Measurements from ENCODE around the gene ANKRD13D. TPM values are rescaled to one million over a fixed set of nuclear protein-coding genes. Genes with fewer than 3 reads are reported as not detected.

ANKRD13D gene
- total RNA-seq, 1 experiment from 2014 or later: 79.6 TPM

- no TSS peak for BruUV-seq (replicated peaks)
- Histone ChIP-seq H3K4me1 (replicated peaks; ENCODE audit: insufficient read depth) (no peaks in the 10 kb centered on the region), H2AFZ (no peak overlapping the region), H3F3A (ENCODE audit: insufficient read depth, low read depth) (peaks cover 9% of the 10 kb centered on the region; the same call in 1 of the 2 replicates), H3K4me3 (no peak overlapping the region), H3K9me3 (ENCODE audit: insufficient read depth, low read depth) (no peaks in the 10 kb centered on the region), H3K79me2 (ENCODE audit: low read depth) (peaks cover 64% of the 10 kb centered on the region), H3K4me2 (no peak overlapping the region), H3K27ac (no peak overlapping the region), H3K9me2 (ENCODE audit: insufficient read depth) (no peaks in the 10 kb centered on the region), H3K27me3 (ENCODE audit: insufficient read depth, low read depth) (no peaks in the 10 kb centered on the region), H3K36me3 (ENCODE audit: low read depth) (peaks cover 8% of the 10 kb centered on the region; the same call in 1 of the 2 replicates), H4K20me1 (ENCODE audit: insufficient read depth) (peaks cover 62% of the 10 kb centered on the region)
- intact Hi-C loops (cut with micrococcal nuclease; ENCODE audit: unreplicated experiment): no loop called here
- DNase-seq: no peak
- ChIA-PET CTCF (no interaction called here), POLR2A (ENCODE audit: unreplicated experiment) (no interaction called here)
- TF ChIP-seq EZH2 (IDR thresholded peaks at IDR 0.05; ENCODE audit: low read depth): no peak
- no peak for TF ChIP-seq CTCF (conservative IDR thresholded peaks at IDR 0.05)
These were observed 13.3 kb upstream of the ANKRD13D start for GRCh38 chr11:67275606-67276409.

GRCh38 chr11:67276781-67277230 lies 12.3 kb upstream of the ANKRD13D start:
- CTCF ChIA-PET: no interaction called here
- BruUV-seq (replicated peaks): no TSS peak
- intact Hi-C loops (cut with micrococcal nuclease; ENCODE audit: unreplicated experiment): no loop called here
- H3K36me3 ChIP-seq (ENCODE audit: low read depth): peaks cover 8% of the 10 kb centered on the region; the same call in 1 of the 2 replicates
- POLR2A ChIA-PET (ENCODE audit: unreplicated experiment): no interaction called here
- no peak overlapping the region for H3K27ac ChIP-seq
- no peaks in the 10 kb centered on the region for H3K4me1 ChIP-seq (replicated peaks; ENCODE audit: insufficient read depth)
- peaks cover 5% of the 10 kb centered on the region; the same call in 1 of the 2 replicates for H3F3A ChIP-seq (ENCODE audit: insufficient read depth, low read depth)
- no peak overlapping the region for H2AFZ ChIP-seq
- no peaks in the 10 kb centered on the region for H3K9me3 ChIP-seq (ENCODE audit: insufficient read depth, low read depth)
- H3K4me2 ChIP-seq: no peak overlapping the region
- H3K4me3 ChIP-seq: no peak overlapping the region
- H3K79me2 ChIP-seq (ENCODE audit: low read depth): peaks cover 54% of the 10 kb centered on the region
- peaks cover 52% of the 10 kb centered on the region for H4K20me1 ChIP-seq (ENCODE audit: insufficient read depth)
- no peak for DNase-seq
- no peak for TF ChIP-seq EZH2 (IDR thresholded peaks at IDR 0.05; ENCODE audit: low read depth)
- TF ChIP-seq CTCF (conservative IDR thresholded peaks at IDR 0.05): no peak
- no peaks in the 10 kb centered on the region for H3K9me2 ChIP-seq (ENCODE audit: insufficient read depth)
- H3K27me3 ChIP-seq (ENCODE audit: insufficient read depth, low read depth): no peaks in the 10 kb centered on the region

GRCh38 chr11:67277231-67277961 lies 11.7 kb upstream of the ANKRD13D start:
- TF ChIP-seq CTCF (conservative IDR thresholded peaks at IDR 0.05): no peak
- no peak for TF ChIP-seq EZH2 (IDR thresholded peaks at IDR 0.05; ENCODE audit: low read depth)
- no peak overlapping the region for H3K4me2 ChIP-seq
- no peaks in the 10 kb centered on the region for H3K27me3 ChIP-seq (ENCODE audit: insufficient read depth, low read depth)
- CTCF ChIA-PET: interaction anchor here (0.6 kb wide), 1 partner anchor 443 kb away, joined by 3 read pairs; no protein-coding TSS in a partner anchor
- H4K20me1 ChIP-seq (ENCODE audit: insufficient read depth): peaks cover 46% of the 10 kb centered on the region
- no peak overlapping the region for H2AFZ ChIP-seq
- no peak overlapping the region for H3K4me3 ChIP-seq
- peaks cover 5% of the 10 kb centered on the region; the same call in 1 of the 2 replicates for H3F3A ChIP-seq (ENCODE audit: insufficient read depth, low read depth)
- BruUV-seq (replicated peaks): no TSS peak
- peaks cover 8% of the 10 kb centered on the region; the same call in 1 of the 2 replicates for H3K36me3 ChIP-seq (ENCODE audit: low read depth)
- H3K9me2 ChIP-seq (ENCODE audit: insufficient read depth): no peaks in the 10 kb centered on the region
- DNase-seq: no peak
- peaks cover 48% of the 10 kb centered on the region for H3K79me2 ChIP-seq (ENCODE audit: low read depth)
- no peaks in the 10 kb centered on the region for H3K4me1 ChIP-seq (replicated peaks; ENCODE audit: insufficient read depth)
- no peak overlapping the region for H3K27ac ChIP-seq
- H3K9me3 ChIP-seq (ENCODE audit: insufficient read depth, low read depth): no peaks in the 10 kb centered on the region
- POLR2A ChIA-PET (ENCODE audit: unreplicated experiment): no interaction called here
- intact Hi-C loops (cut with micrococcal nuclease; ENCODE audit: unreplicated experiment): no loop called here

Measured in PC-9 (cell line).